Activated CD4-positive, CD25-positive, alpha-beta regulatory T cell treated with anti-CD3 and anti-CD28 coated beads, Interleukin-2, amount 50 U/mL, for 72 hours (primary cell): Measurements from ENCODE around the gene PTPN22.

Source experiments
- DNase-seq: peaks from one replicate; pipeline ENCODE4 v3.0.0; 2021

Gene PTPN22

DNA sequence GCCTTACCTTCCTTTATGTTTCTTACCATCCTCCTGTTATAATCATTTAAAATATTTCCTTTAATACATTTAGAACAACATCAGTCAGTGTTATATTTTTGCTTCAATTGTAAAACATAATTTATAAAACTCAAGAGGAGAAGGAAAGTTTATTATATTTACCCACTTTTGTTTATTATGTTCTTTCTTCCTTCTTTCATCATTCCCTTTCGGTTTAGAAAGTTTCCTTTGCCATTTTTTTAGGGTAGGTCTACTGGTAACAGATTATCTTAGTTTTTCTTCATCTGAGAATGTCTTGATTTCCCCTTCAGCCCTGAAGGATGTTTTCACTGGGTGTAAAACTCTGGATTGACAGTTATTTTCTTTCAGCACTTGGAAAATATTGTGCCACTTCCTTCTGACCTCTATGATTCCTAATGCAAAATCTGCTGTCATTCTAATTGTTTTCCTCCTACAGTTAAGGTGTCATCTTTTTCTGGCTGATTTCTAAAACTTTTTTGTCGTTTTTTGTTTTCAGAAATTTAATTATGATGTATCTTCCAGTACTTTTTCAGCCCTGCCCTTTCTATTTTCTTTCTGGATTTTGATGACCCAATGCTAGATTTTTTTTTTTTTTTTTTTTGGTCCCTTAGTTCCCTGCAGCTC lies 25.0 kb downstream of the PTPN22 start:
- DNase-seq, result no peak

DNA sequence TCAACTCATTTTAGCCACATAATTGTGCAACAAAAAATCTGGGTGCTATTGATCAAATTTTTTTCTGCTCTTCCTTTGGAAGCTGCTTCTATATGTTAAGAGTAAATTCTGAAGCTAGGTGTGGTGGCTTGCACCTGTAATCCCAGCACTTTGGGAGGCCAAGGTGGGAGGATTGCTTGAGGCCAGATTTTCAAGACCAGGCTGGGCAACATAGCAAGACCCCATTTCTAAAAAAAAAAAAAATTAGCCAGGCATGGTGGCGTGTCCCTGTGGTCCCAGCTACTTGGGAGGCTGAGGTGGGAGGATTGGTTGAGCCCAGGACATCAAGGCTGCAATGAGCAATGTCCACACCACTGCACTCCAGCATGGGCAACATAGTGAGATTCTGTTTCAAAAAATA lies 35.0 kb downstream of the PTPN22 start:
- DNase-seq, result no peak

DNA sequence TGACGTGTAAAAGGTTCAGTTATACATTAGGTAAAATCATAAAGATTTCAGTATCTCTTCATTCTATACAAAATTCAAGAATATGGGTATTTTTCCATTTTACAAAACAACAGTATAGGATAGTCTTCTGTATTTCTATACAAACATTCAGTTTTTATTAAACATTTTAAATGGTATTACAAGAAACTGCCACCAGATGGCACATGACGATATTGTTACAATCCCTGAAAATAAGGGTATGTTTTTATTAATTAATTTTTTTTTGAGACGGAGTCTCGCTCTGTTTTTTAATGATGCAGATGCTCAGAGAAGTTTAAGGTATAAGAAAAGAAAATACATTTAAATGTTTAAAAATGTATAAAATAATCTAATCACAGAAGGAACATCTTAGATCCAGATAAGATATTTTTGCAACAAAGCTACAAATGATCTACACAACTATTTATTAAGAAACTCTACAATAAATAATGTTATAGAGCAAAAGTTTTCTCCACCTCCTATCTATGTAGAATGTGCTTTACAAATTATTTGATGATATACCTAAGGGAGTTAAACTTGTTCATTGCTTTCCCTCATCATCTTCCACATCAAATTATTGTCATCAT lies 35.7 kb downstream of the PTPN22 start:
- DNase-seq, result no peak

DNA sequence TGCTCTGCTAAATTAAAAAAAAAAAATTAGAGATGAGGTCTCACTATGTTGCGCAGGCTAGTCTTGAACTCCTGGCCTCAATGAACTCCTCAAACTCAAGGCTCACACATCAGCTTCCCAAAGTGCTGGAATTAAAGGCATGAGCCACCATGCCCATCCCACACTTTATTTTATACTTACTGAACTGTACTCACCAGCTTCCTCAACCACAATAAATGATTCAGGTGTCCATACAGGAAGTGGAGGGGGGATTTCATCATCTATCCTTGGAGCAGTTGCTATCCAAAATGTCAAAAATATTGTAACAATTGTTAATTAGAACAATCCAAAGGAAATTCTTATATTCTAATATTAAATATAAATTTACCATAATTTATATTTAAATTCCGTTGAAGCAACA lies 36.8 kb downstream of the PTPN22 start:
- DNase-seq, result no peak

DNA sequence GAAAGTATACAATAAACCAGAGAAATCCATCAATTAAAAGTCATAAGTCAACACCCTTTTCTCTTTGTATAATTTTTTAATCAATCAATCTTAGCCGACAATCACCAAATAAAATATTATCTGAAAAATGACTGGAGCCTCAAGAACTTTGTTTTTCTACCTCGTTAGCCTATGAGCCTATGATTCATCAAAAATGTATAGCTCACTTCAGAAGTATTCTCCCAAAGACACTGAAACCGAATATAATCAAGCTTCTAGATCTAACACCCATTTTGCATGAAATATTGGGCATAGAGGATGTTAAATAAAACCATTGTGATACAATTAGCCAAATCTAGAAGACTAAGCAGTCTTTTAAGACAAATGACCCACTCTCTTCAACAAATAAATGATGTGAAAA lies 41.5 kb downstream of the PTPN22 start:
- no peak for DNase-seq

DNA sequence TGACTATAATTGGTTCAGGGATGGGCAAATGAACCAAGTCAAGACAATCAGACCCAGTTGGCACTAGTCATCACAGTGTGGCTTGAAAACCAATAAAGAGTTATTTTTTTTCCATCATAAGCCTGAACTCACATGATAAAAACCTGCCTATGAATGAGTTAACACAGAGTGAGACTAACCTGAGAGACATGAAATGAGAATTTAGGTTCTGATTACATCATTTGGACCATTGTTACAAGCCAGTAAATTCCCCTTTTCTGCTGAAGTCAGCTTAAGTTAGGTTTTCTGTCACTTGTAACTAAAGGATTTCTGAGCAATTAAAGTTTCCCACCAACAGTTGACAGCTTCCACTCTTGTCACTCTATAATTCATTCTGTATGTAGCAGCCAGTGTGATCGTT lies 49.6 kb downstream of the PTPN22 start:
- DNase-seq, result no peak

DNA sequence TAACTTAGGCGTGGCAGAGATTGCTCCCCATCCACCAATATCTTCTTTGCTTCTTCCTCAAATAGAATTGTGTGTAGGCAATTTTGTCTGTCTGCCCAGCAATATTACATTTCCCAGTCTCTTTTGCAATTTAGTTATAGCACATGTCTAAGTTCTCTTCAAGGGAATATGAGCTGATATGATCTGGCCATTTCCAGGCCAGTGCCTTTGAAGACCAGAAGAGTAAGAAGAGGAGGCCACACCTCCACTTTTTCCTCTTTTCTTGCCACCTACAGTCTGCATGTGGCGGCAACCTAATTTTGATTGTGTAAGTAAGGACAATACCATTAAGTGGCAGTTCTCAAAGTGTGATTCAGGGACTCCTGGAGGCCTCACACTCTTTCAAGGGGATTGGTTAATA lies 52.9 kb downstream of the PTPN22 start:
- DNase-seq, result no peak

DNA sequence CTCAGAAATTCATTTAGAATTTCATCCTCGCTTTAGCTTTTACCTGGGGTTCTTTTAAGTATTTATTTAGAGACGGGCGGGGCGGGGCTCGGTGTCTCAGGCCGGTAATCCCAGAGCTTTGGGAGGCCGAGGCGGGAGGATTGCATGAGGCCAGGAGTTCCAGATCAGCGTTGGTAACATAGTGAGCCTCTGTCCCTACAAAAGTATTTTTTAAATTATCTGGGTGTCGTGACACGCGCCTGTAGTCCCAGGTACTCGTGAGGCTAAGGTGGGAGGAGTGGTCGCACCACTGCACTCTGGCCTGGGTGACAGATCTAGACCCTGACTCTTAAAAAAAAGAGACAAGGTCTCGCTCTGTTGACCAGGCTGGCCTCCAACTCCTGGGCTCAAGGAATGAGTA lies 58.3 kb downstream of the PTPN22 start:
- no peak for DNase-seq

DNA sequence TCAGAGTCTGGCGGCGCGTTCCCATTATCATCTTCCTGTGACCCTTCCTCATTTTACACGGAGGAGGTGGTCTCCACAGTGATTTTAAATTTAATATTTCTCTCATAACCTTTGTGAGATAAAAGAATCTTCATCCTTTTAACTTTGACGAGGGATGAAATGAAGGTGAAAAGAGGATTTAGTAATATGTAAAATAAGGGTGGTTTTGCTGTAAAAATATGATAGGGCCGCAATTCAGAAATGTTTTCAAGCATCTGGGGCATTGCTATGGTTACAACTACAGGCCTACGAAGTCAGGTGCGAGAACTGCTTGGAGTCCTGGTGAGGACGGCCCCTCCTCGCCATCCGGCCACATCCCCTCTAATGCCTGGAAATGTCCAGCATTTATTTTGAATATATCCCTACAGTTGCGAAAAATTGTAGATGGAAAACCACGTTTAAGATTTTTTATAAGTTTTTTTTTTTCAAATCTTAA lies 58.8 kb downstream of the PTPN22 start:
- DNase-seq, result no peak

DNA sequence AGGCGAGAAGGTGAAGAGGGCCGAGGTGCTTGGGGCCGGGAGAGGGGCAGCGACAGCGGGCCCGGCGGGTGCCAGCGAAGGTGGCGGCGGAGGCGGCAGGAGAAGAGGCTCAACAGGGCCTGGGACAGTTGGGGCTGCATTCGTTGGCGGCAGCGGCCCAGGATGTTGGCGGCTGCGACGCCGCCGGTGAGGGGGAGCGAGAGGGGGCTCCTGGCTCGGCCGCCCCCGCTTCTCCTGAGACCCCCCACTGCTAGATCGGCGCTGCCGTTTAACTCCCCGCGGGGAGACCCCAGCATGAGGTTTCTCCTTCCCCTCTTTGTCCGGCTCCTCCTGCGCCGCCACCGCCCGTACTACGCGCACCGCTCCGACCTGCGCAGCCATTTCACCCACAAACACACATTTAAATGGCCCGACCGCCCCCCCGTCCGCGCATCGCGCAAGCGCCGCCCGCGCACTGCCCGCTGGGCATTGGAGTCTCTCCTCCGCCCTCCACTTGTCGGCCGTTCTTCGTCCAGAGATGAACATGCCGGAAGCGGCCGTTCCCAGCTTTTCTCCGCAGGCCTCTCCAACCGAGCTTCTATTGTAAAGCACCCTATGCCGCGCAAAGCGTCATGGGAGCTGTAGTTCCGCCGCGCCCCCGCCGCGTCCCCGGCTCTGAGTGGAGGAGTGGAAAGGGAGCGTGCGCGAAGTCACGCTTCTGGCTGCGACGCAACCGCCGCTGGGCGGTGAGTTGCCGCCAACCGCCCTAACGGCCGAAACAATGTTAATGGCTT lies 59.4 kb downstream of the PTPN22 start, which contains the start of gene RSBN1:
Gene RSBN1, minus strand, starts transcription at position 589 of the 773 bp plus-strand sequence. Its CDS starts 64 bp downstream, at position 525.
- DNase-seq, result peak; percentile 94

DNA sequence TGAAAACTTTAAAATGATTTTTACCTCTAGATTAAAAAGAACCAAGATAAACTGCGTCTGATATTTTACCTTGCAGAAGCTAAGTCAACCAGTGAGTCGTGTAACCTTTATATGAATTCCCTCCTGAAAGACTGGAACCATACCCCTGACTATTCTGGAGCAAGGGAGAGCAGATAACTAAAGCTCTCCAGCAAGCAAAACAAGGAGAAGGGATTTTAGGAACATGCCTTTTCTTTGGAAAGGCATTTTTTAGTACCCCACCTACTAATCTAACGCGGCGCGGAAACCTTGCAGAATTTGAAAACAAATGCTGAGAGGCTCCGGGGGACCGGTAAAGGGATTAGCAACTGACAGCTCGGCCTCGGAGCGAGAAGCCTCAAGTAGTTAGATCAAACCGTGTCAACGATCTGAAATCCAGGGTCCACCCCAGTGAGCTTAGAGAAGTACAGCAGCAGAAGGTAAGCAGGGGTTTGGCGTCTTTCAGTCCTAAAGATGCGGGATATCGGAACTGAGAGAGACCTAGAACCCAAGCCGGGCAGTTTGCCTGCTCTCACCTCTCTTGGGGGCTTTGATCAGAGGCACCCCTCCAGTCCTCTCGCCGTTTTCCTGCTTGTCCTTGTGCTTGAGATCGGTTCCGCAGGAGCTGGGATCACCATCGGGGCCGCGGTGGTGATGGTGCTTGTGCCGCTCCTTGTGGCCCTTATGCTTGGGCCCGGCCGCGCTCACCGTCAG lies 60.2 kb downstream of the PTPN22 start:
- no peak for DNase-seq

DNA sequence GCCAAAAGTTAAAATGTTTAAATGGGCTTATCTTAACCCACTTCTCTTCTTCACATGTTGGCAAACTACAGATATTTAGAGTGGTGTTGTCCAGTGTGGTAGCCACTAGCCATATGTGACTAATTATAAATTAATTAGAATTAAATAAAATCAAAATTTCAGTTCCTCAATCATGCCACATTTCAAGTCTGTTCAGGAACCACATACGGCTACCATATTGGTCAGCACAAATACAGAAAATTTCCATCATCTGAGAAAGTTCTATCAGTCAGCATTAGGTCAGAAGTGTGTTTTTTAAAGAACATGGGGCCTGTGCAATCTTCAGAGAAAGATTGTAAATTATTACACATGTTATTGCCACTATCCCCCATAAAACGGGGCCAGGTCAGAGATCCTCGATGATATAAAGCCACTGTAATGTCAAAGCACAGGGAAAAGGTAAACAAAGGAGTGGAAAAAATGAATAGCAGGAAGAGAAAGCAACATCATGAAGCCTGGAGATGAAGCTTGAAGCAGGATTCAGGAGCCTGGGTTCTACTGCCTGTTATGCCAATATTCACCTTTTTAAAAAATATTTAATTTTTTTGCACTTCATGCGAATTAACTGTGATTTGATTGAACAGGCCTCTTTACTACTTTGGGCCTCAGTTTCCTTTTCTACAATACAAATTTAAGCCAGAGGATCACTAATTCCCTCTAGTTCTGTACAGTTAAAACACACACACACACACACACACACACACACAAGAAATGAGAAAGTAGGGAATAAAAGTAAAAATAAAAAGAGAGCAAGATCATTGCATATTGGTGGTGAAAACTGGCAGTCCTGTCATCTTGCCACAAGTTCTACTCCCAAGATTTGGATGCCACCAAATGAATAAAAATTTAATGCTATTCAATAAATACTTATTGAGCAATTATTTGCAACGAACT lies 61.6 kb downstream of the PTPN22 start:
- DNase-seq, result no peak

DNA sequence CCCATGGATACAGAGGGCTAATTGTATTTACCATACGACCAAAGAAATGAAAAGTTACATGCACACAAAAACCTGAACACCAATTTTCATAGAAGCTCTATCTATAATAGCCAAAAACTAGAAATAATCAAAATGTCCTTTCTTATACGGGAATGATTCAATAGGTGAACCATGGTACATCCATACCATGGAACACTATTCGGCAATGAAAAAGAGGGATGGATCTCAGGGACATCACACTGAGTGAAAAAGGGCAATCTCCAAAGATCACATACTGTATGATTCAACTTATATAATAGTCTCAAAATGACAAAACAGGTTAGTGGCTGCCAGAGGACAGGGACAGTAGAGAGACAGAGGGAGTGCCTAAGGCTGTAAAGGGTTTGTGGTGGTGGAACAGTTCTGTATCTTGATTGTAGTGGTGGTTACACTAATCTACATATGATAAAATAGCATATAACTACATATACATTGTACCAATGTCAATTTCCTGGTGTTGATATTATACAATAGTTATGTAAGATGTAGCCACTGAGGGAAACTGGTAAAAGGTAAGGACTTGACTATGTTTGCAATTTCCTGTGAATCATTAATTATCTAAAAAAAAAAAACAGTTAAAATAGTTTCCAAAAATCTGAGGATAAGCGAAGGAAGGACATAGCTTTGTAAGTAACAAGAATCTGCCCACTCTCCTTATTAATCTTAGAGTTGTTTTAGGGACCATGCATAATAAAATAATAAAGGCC lies 62.9 kb downstream of the PTPN22 start:
- no peak for DNase-seq

DNA sequence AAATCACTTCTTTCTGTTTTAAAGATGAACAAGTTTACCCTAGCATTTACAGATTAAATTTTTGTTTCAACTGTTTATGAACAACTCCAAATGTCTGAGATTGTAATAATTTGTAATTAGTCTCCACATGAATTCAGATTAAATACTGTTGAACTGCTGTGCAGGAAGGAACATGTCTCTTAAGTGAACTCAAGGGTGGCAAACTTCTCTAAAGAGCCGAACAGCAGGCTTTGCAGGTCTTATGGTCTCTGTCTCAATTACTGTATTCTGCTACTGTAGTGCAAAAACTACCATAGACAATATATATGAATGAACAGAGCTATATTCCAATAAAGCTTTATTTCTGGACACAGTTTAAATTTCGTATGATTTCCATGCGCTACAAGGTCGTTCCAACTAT lies 65.9 kb downstream of the PTPN22 start:
- no peak for DNase-seq

DNA sequence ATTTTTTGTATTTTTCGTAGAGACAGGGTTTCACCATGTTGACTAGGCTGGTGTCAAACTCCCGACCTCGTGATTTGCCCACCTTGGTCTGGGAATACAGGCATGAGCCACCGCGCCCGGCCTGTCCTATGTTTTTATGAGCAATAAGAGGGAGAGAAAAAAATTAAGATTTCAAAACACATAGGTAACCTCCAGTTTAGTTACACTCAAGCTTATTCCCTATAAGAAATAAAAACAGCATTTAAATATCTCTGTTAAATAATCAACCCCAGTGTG lies 66.3 kb downstream of the PTPN22 start:
- no peak for DNase-seq

DNA sequence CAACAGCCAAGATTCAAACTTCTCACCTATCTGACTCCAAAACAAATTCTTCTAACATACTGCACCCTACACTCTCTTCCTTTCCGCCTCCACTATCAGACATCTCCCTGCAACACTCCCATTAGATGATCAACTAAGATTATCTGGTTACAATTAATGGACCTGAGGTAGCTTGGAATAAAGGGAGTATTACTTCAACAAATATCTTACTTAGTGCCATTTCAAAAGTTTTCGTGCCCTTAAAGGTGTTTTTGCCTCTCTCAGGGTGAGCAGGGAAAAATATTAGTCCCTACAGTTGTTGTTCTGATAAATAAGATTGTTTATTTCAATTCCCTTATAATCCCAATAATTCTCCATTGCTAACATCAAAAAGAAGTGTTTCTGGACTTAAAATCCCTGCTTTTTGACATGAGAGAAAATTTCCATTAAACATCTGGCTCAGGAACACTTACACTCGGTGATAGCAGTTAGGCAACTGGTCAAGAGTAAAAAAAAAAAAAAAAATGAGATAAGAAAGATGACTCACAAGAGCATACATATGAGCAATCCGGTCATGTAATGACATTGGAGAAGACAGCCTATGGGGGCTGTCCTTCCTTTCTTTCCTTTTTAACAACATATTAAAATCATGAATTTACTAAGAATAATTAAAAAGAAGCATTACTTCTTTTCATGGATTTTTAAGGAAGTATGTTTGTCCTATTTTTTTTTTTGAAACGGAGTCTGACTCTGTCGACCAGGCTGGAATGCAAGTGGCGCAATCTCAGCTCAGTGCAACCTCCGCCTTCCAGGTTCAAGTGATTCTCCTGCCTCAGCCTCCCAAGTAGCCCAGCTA lies 66.9 kb downstream of the PTPN22 start:
- DNase-seq, result no peak

DNA sequence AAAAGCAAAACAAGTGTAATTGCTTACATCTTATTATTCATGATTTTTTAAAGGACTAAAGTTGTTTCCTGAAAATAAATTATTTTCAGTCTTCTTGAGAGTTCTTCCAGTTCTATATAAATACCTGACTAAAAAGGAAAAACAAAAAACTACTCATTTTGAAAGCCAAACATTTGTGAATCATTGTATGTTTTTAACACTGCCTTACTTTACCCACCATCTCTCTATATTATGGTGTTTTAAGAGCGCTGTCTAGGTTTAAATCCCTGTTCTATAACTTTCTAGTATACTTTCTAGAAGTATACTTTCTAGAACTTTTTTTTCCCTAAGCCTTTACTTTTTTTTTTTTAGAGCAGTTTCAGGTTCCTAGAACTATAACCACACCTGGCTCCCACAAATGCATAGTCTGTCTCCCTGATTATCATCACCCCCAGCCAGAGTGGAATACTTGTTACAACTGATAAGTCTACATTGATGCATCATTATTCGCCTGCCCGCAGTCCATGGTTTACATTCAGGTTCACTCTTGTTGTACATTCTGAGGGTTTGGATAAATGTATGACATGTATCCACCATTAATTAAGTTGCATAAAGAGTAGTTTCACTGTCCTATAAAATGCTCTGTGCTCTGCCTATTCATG lies 69.0 kb downstream of the PTPN22 start:
- DNase-seq, result no peak

DNA sequence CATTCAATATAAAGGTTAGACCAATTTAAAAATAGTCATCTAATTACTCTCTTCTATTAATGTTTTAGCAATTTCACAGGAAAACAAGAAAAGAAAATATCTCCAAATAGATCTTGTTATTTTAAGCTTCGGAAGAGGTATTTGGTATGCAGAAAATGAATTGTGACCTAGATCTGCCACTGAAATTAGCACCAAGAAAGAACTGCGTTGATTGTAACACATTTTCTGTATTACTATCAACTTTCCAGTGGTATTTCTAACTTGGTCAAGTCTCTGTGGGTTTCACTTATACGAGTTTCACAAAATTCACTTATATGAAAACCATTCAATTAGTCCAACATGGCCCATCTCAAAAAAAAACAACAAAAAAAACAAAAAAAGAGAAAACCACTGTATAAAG lies 71.0 kb downstream of the PTPN22 start:
- DNase-seq, result no peak

DNA sequence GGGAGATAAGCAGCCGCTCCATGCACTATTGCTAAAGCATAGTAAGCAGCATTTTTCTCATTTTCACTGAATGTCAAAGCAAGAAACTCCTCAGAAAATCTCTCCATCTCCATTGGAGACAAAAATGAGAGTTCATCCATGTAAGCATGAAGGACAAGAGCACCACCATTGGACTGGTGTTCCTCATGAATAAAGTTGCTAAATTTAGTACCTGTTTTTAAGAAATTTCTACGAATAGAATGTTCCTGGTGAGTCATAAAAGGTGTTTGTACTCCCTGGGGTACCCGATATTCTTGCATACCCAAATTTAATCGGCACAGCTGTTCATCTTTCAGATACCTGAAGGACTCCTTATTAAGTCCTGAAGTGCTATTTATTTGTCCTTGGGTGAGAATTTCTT lies 74.0 kb downstream of the PTPN22 start:
- no peak for DNase-seq
